ENCODE results near the gene CDCA7L. TPM values are rescaled to one million over a fixed set of nuclear protein-coding genes. Genes with fewer than 3 reads are reported as not detected.
"Not testable (repeated sequence)": the region's sequence is repeated elsewhere in the genome, so short reads cannot be mapped to it uniquely, and the experiment has no call there.

The CDCA7L gene
- total RNA-seq, 1 donor from 2014 or later = 14.7 TPM

DNA sequence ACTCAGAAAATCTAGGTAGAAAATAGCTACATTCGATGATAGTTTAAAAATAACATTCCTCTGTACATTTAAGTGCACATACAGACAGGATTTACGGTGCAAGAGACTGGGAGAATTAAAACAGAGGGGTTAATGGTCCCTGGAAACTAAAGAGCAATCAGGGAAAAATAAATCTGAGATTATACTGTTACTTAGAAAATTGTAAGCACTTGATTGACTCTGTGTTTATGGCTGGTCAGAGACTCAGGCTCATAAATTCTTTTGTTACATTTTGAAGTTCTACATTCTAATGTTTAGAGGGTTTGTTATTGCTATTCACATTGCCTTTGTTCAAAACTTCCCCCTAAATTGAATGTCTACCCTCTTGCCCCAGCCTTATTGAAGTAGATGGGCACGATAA, 54.4 kb downstream of the CDCA7L start:
- H3K36me3 ChIP-seq (ENCODE audit: control insufficient read depth, insufficient read depth, low read length) = no peaks in the 10 kb centered on the region
- H3K27me3 ChIP-seq (ENCODE audit: control insufficient read depth, insufficient read depth, low read length) = no peaks in the 10 kb centered on the region
- H3K4me3 ChIP-seq (ENCODE audit: low read depth, low read length) = no peak overlapping the region
- DNase-seq (ENCODE audit: low read depth) = no peak
- TF ChIP-seq, protein P1, sequence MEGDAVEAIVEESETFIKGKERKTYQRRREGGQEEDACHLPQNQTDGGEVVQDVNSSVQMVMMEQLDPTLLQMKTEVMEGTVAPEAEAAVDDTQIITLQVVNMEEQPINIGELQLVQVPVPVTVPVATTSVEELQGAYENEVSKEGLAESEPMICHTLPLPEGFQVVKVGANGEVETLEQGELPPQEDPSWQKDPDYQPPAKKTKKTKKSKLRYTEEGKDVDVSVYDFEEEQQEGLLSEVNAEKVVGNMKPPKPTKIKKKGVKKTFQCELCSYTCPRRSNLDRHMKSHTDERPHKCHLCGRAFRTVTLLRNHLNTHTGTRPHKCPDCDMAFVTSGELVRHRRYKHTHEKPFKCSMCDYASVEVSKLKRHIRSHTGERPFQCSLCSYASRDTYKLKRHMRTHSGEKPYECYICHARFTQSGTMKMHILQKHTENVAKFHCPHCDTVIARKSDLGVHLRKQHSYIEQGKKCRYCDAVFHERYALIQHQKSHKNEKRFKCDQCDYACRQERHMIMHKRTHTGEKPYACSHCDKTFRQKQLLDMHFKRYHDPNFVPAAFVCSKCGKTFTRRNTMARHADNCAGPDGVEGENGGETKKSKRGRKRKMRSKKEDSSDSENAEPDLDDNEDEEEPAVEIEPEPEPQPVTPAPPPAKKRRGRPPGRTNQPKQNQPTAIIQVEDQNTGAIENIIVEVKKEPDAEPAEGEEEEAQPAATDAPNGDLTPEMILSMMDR (IDR thresholded peaks at IDR 0.05; ENCODE audit: insufficient read depth, low read length, poor library complexity, severe bottlenecking) = no peak

DNA sequence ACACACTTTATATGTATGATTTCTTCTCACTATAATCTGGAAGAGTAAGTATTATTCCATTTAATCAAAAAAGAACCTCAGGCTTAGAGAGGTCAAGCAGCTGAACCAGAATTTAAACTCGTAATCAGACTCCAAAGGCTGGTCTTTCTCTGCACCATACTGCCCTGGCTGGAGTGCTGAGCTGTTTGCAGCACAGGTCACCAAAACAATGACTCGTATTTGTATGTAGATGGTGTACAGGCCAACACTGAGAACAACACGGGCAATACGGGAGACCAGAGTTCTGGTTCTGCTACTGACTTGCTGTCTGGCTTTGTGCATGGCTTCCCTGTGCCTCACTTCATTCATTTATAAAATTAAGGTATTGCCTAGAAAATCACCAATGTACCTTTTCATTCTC, 57.9 kb downstream of the CDCA7L start:
- TF ChIP-seq, protein P1 (IDR thresholded peaks at IDR 0.05; ENCODE audit: insufficient read depth, low read length, poor library complexity, severe bottlenecking) = no peak
- H3K4me3 ChIP-seq (ENCODE audit: low read depth, low read length) = no peak overlapping the region
- H3K27me3 ChIP-seq (ENCODE audit: control insufficient read depth, insufficient read depth, low read length) = no peaks in the 10 kb centered on the region
- no peaks in the 10 kb centered on the region for H3K36me3 ChIP-seq (ENCODE audit: control insufficient read depth, insufficient read depth, low read length)
- no peak for DNase-seq (ENCODE audit: low read depth)

DNA sequence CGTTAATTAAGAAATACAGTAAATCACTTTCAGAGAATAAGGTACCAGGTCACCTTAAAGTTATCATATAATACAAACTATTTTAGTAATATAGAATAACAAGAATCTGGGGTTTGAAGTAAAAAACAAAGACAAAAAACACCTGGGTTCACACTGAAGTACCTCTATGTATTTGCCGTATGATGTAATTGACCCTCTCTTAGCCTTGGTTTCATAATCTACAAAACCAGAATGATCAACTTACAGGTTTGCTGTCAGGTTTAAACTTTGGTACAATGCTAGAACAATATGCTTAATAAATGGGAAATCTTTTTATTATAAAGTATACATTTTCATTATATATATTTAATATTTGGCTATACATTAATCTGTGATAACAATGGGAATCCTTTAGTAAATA, 58.3 kb downstream of the CDCA7L start:
- no peaks in the 10 kb centered on the region for H3K36me3 ChIP-seq (ENCODE audit: control insufficient read depth, insufficient read depth, low read length)
- no peak for DNase-seq (ENCODE audit: low read depth)
- no peak overlapping the region for H3K4me3 ChIP-seq (ENCODE audit: low read depth, low read length)
- TF ChIP-seq, protein P1 (IDR thresholded peaks at IDR 0.05; ENCODE audit: insufficient read depth, low read length, poor library complexity, severe bottlenecking) = no peak
- H3K27me3 ChIP-seq (ENCODE audit: control insufficient read depth, insufficient read depth, low read length) = no peaks in the 10 kb centered on the region

DNA sequence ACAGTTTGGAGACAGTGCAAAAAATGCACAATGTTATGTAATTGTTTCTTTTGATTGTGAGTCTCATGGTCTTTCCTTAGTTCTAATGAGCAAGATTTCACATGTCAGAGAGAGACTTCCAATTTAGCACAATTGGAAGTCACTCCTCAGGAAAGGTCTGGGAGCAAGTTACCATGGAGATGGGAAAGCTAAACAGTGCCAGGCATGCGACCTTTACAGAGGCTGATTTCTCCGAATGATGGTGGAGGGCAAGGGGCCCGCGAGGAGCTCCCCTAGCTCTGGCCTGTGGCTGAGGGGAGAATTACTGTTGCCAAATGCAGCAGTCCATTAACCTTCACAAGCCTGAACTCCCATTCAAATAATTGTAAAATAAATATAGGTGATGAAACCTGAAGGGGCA, 59.3 kb downstream of the CDCA7L start:
- Histone ChIP-seq H3K27me3 (ENCODE audit: control insufficient read depth, insufficient read depth, low read length) (no peaks in the 10 kb centered on the region), H3K36me3 (ENCODE audit: control insufficient read depth, insufficient read depth, low read length) (no peaks in the 10 kb centered on the region), H3K4me3 (ENCODE audit: low read depth, low read length) (no peak overlapping the region)
- DNase-seq (ENCODE audit: low read depth) = no peak
- TF ChIP-seq, protein P1 (IDR thresholded peaks at IDR 0.05; ENCODE audit: insufficient read depth, low read length, poor library complexity, severe bottlenecking) = no peak

DNA sequence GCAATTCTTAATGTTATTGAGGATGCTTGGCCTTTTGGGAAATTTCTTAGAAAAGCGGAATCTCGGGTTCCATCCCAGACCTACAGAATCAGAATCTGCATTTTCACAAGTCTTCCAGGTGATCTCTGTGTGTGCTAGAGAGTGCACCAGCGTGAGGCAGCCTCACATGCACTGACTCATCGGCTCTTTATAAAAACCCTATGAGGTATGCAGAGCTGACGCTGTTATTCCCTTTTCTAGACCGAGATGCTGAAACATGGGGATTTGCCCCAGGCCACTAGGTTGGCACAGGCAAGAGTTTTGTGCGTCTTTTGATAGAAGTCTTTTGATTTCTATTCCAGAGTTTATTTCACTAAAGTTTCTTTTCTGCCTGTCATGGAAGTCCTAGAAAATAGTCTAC, 61.2 kb downstream of the CDCA7L start:
- TF ChIP-seq, protein P1 (IDR thresholded peaks at IDR 0.05; ENCODE audit: insufficient read depth, low read length, poor library complexity, severe bottlenecking) = no peak
- H3K27me3 ChIP-seq (ENCODE audit: control insufficient read depth, insufficient read depth, low read length) = no peaks in the 10 kb centered on the region
- DNase-seq (ENCODE audit: low read depth) = no peak
- H3K4me3 ChIP-seq (ENCODE audit: low read depth, low read length) = no peak overlapping the region
- no peaks in the 10 kb centered on the region for H3K36me3 ChIP-seq (ENCODE audit: control insufficient read depth, insufficient read depth, low read length)

DNA sequence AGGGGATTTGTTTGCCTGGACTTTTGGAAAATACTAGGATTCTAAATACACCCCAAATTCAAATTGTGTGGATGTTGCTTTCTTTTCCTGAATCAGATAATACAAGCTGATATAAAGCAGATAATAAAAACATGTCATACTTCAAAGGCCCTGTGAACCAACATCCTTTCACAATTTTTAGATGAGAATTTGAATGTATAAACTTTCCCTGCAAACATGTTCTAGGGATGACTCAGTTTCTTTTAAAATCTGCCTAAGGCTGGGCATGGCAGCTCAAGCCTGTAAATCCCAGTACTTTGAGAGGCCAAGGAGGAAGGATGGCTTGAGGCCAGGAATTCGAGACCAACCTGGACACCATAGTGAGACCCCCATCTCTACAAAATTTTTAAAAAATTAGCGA, 62.2 kb downstream of the CDCA7L start:
- H3K36me3 ChIP-seq (ENCODE audit: control insufficient read depth, insufficient read depth, low read length); DNase-seq (ENCODE audit: low read depth); H3K4me3 ChIP-seq (ENCODE audit: low read depth, low read length); H3K27me3 ChIP-seq (ENCODE audit: control insufficient read depth, insufficient read depth, low read length): not testable (repeated sequence)

All from kidney epithelial cell (primary cell).